Panc1 (cell line): ENCODE measurements around the gene PRKCZ. TPM values are rescaled to one million over a fixed set of nuclear protein-coding genes. Genes with fewer than 3 reads are reported as not detected.
"Not testable (repeated sequence)": the region's sequence is repeated elsewhere in the genome, so short reads cannot be mapped to it uniquely, and the experiment has no call there.

Experiments
- ATAC-seq: fragments of 200-7000 bp; cut with Tn5 transposase; 2 replicates; pipeline ENCODE4 v1.9.1; 2020; ENCODE audit warnings: mild to moderate bottlenecking, moderate library complexity
- BruUV-seq: library from RNA; stranded (reverse); fragments of 400-500 nt; replicated peaks from 2 replicates; lab custom pipeline; 2021; lab: Mats Ljungman, UMichigan
- CTCF ChIA-PET: fragments of 300-600 bp; sonication (Branson Sonifier 250); formaldehyde crosslinking; loops from one replicate; lab custom pipeline; 2022; ENCODE audit warnings: antibody characterized with exemption; lab: Charles Lee
- POLR2A ChIA-PET: fragments of 300-600 bp; sonication (Branson Sonifier 250); formaldehyde crosslinking; loops from one replicate; lab custom pipeline; 2022; ENCODE audit warnings: antibody characterized with exemption; lab: Charles Lee
- DNase-seq: peaks from one replicate; pipeline ENCODE4 v3.0.0-alpha.2; 2010; ENCODE audit warnings: low read depth, low spot score
- H3K27ac ChIP-seq: 2 replicates; pipeline ENCODE4 v1.5.1; 2011; ENCODE audit warnings: mild to moderate bottlenecking, low read length, inconsistent platforms
- H3K27me3 ChIP-seq: fragments of 200-500 bp; sonication (Bioruptor generic); 2 replicates; pipeline ENCODE4 v1.6.0; 2014; ENCODE audit warnings: low read length, inconsistent platforms; ENCODE audit not compliant: control insufficient read depth, insufficient read depth
- H3K36me3 ChIP-seq: fragments of 200-500 bp; sonication (Bioruptor generic); 2 replicates; pipeline ENCODE4 v1.5.1; 2014; ENCODE audit warnings: inconsistent platforms, mild to moderate bottlenecking, low read length, moderate library complexity; ENCODE audit not compliant: control insufficient read depth, insufficient read depth
- H3K4me1 ChIP-seq: 2 replicates; pipeline ENCODE4 v1.5.1; 2011; ENCODE audit warnings: inconsistent platforms, mild to moderate bottlenecking, low read length, moderate library complexity; ENCODE audit not compliant: control insufficient read depth, insufficient read depth
- H3K4me3 ChIP-seq, 2 experiments: 2 replicates each; pipeline ENCODE4 v1.5.1; 2011 to 2012; ENCODE audit warnings: low read depth in 2 of 2, low read length in 2 of 2, mild to moderate bottlenecking in 2 of 2, inconsistent platforms in 1 of 2, moderate library complexity in 1 of 2
- H3K9me3 ChIP-seq: fragments of 200-500 bp; sonication (Bioruptor generic); 2 replicates; pipeline ENCODE4 v1.5.1; 2014; ENCODE audit warnings: low read depth, mild to moderate bottlenecking, inconsistent platforms, low read length, moderate library complexity; ENCODE audit not compliant: control insufficient read depth, insufficient read depth
- POLR2AphosphoS5 ChIP-seq: IDR thresholded peaks from 2 replicates; pipeline ENCODE4 v1.6.1; 2012; ENCODE audit warnings: mild to moderate bottlenecking, low read depth, low read length, moderate library complexity
- SIN3A ChIP-seq: IDR thresholded peaks from 2 replicates; pipeline ENCODE4 v1.6.1; 2012; ENCODE audit warnings: low read depth, mild to moderate bottlenecking, low read length, moderate library complexity, borderline replicate concordance; ENCODE audit not compliant: insufficient read depth
- TCF7L2 ChIP-seq: IDR thresholded peaks from 2 replicates; pipeline ENCODE4 v1.6.1; 2011; ENCODE audit warnings: mild to moderate bottlenecking, low read depth, low read length, inconsistent platforms
- in situ Hi-C: cut with HindIII; loops from 2 replicates; pipeline ENCODE4 v1.10.0; 2016; ENCODE audit warnings: low sequenced_read_pairs, low pct_unique_long_range_greater_than_20kb
- intact Hi-C: fragments of 100-400 bp; cut with micrococcal nuclease; formaldehyde crosslinking; loops from one replicate; pipeline ENCODE4 v1.10.0; 2022; ENCODE audit not compliant: unreplicated experiment
- total RNA-seq: library from RNA; stranded (reverse); gene quantifications from one replicate; pipeline ENCODE4 v1.2.1, GENCODE V29; 2021; ENCODE audit not compliant: unreplicated experiment
- TF ChIP-seq, protein P1 (sequence below), 2 experiments: IDR thresholded peaks; 2 replicates each; pipeline ENCODE4 v1.6.1; 2011 to 2012; ENCODE audit warnings: low read depth in 2 of 2, control low read depth in 1 of 2, low read length in 1 of 2, mild to moderate bottlenecking in 1 of 2, moderate library complexity in 1 of 2; ENCODE audit not compliant: insufficient read depth in 1 of 2
- TF ChIP-seq, protein P2 (sequence below): fragments of 450-650 bp; IDR thresholded peaks from 2 replicates; pipeline ENCODE4 v1.5.1; 2017; ENCODE audit warnings: mild to moderate bottlenecking

The PRKCZ gene
- total RNA-seq, 1 experiment from 2014 or later = 26.7 TPM

DNA sequence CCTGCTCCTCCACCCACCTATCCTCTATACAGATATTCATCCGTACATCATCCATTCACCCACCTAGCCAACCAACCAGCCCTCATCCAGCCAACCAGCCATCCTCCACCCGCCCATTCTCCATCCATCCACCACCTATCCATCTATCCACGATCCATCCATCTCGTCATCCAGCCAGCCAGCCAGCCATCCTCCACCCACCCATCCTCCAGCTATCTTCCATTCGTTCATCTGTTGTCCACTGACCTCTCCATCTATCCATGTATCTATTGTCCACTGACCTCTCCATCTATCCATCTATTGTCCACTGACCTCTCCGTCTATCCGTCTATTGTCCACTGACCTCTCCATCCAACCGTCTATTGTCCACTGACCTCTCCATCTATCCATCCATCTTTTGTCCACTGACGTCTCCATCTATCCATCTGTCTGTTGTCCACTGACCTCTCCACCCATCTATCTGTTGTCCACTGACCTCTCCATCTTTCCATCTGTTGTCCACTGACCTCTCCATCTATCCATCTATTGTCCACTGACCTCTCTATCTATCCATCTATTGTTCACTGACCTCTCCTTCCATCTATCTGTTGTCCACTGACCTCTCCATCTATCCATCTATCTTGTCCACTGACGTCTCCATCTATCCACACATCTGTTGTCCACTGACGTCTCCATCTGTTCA is 96.8 kb downstream of the PRKCZ start:
- no peak for DNase-seq
- TF ChIP-seq, protein P1, sequence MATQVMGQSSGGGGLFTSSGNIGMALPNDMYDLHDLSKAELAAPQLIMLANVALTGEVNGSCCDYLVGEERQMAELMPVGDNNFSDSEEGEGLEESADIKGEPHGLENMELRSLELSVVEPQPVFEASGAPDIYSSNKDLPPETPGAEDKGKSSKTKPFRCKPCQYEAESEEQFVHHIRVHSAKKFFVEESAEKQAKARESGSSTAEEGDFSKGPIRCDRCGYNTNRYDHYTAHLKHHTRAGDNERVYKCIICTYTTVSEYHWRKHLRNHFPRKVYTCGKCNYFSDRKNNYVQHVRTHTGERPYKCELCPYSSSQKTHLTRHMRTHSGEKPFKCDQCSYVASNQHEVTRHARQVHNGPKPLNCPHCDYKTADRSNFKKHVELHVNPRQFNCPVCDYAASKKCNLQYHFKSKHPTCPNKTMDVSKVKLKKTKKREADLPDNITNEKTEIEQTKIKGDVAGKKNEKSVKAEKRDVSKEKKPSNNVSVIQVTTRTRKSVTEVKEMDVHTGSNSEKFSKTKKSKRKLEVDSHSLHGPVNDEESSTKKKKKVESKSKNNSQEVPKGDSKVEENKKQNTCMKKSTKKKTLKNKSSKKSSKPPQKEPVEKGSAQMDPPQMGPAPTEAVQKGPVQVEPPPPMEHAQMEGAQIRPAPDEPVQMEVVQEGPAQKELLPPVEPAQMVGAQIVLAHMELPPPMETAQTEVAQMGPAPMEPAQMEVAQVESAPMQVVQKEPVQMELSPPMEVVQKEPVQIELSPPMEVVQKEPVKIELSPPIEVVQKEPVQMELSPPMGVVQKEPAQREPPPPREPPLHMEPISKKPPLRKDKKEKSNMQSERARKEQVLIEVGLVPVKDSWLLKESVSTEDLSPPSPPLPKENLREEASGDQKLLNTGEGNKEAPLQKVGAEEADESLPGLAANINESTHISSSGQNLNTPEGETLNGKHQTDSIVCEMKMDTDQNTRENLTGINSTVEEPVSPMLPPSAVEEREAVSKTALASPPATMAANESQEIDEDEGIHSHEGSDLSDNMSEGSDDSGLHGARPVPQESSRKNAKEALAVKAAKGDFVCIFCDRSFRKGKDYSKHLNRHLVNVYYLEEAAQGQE (IDR thresholded peaks at IDR 0.05; ENCODE audit: insufficient read depth in 1 of 2, low read depth in 2 of 2, low read length in 1 of 2) = no peak
- no peak for TF ChIP-seq TCF7L2
- TF ChIP-seq POLR2AphosphoS5 = no peak
- no peak for TF ChIP-seq SIN3A
- TF ChIP-seq, protein P2, sequence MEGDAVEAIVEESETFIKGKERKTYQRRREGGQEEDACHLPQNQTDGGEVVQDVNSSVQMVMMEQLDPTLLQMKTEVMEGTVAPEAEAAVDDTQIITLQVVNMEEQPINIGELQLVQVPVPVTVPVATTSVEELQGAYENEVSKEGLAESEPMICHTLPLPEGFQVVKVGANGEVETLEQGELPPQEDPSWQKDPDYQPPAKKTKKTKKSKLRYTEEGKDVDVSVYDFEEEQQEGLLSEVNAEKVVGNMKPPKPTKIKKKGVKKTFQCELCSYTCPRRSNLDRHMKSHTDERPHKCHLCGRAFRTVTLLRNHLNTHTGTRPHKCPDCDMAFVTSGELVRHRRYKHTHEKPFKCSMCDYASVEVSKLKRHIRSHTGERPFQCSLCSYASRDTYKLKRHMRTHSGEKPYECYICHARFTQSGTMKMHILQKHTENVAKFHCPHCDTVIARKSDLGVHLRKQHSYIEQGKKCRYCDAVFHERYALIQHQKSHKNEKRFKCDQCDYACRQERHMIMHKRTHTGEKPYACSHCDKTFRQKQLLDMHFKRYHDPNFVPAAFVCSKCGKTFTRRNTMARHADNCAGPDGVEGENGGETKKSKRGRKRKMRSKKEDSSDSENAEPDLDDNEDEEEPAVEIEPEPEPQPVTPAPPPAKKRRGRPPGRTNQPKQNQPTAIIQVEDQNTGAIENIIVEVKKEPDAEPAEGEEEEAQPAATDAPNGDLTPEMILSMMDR = no peak
- in situ Hi-C loops = no loop called here
- ChIA-PET CTCF (no interaction called here), POLR2A (no interaction called here)
- intact Hi-C loops = no loop called here
- Histone ChIP-seq H3K9me3 (no peaks in the 10 kb centered on the region), H3K4me1 (no peaks in the 10 kb centered on the region), H3K4me3 (no peak overlapping the region), H3K27me3 (no peaks in the 10 kb centered on the region), H3K27ac (no peak overlapping the region), H3K36me3 (no peaks in the 10 kb centered on the region; the same call in 1 of the 2 replicates)
- no TSS peak for BruUV-seq
- no peak for ATAC-seq

DNA sequence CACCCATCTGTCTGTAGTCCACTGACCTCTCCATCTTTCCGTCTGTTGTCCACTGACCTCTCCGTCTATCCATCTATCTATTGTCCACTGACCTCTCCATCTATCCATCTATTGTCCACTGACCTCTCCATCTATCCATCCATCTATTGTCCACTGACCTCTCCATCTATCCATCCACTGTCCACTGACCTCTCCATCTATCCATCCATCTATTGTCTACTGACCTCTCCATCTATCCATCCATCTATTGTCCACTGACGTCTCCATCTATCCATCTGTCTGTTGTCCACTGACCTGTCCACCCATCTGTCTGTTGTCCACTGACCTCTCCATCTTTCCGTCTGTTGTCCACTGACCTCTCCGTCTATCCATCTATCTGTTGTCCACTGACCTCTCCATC is 97.7 kb downstream of the PRKCZ start:
- DNase-seq, ATAC-seq, POLR2A ChIA-PET, in situ Hi-C loops, intact Hi-C loops, BruUV-seq, H3K4me1 ChIP-seq, CTCF ChIA-PET, H3K27me3 ChIP-seq, H3K36me3 ChIP-seq, H3K4me3 ChIP-seq, H3K27ac ChIP-seq, H3K9me3 ChIP-seq: not testable (repeated sequence)

DNA sequence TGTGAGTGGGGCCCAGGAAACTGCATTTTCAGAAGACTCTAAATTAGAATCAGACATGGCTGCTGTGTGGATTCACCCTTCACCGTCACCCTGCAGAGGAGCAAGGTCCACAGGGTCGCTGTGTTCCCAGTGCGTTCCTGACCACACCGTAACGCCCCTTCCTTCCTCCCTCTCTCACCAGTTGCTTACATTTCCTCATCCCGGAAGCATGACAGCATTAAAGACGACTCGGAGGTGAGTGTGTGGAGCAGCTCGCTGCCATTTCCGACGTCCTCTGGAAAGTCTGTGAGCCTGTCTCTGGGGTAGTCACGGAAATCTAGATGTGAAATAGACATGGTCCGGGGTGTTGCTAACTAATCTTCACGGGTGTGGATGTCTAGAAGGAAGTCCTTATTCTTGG is 98.5 kb downstream of the PRKCZ start:
- intact Hi-C loops = no loop called here
- BruUV-seq = no TSS peak
- H3K36me3 ChIP-seq = no peaks in the 10 kb centered on the region; the same call in 1 of the 2 replicates
- H3K9me3 ChIP-seq = no peaks in the 10 kb centered on the region
- no peak for TF ChIP-seq SIN3A
- TF ChIP-seq, protein P1 (IDR thresholded peaks at IDR 0.05; ENCODE audit: insufficient read depth in 1 of 2, low read depth in 2 of 2, low read length in 1 of 2) = no peak
- TF ChIP-seq, protein P2 = no peak
- no peak for TF ChIP-seq POLR2AphosphoS5
- no peak for TF ChIP-seq TCF7L2
- ATAC-seq (no peak), DNase-seq (no peak)
- H3K27ac ChIP-seq = no peak overlapping the region
- CTCF ChIA-PET = no interaction called here
- POLR2A ChIA-PET = no interaction called here
- no peaks in the 10 kb centered on the region for H3K4me1 ChIP-seq
- no peak overlapping the region for H3K4me3 ChIP-seq
- in situ Hi-C loops = no loop called here
- H3K27me3 ChIP-seq = no peaks in the 10 kb centered on the region
